Measurements from ENCODE around the gene CRELD2.

GRCh38 chr22:49967706-49968208 lies 49.3 kb downstream of the CRELD2 start:
- TF ChIP-seq POLR2A (IDR thresholded peaks at IDR 0.05; ENCODE audit: low read depth, low read length) = no peak
- no peak for TF ChIP-seq RCOR1 (IDR thresholded peaks at IDR 0.05; ENCODE audit: insufficient replicate concordance, low read length)
- TF ChIP-seq CTCF (conservative IDR thresholded peaks at IDR 0.05; ENCODE audit: low read depth, low read length) = no peak
- no peak for TF ChIP-seq RAD21 (IDR thresholded peaks at IDR 0.05; ENCODE audit: low read length)
- no peak for TF ChIP-seq NFE2L2 (IDR thresholded peaks at IDR 0.05; ENCODE audit: low read depth, low read length)
- TF ChIP-seq BHLHE40 (IDR thresholded peaks at IDR 0.05; ENCODE audit: low read depth, low read length) = no peak
- TF ChIP-seq RFX5 (IDR thresholded peaks at IDR 0.05; ENCODE audit: low read depth, low read length) = no peak
- TF ChIP-seq, protein P1, sequence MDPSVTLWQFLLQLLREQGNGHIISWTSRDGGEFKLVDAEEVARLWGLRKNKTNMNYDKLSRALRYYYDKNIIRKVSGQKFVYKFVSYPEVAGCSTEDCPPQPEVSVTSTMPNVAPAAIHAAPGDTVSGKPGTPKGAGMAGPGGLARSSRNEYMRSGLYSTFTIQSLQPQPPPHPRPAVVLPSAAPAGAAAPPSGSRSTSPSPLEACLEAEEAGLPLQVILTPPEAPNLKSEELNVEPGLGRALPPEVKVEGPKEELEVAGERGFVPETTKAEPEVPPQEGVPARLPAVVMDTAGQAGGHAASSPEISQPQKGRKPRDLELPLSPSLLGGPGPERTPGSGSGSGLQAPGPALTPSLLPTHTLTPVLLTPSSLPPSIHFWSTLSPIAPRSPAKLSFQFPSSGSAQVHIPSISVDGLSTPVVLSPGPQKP (IDR thresholded peaks at IDR 0.05; ENCODE audit: borderline replicate concordance, low read depth, low read length) = no peak
- TF ChIP-seq FOS (IDR thresholded peaks at IDR 0.05; ENCODE audit: low read depth, low read length) = no peak
- TF ChIP-seq, protein P2, sequence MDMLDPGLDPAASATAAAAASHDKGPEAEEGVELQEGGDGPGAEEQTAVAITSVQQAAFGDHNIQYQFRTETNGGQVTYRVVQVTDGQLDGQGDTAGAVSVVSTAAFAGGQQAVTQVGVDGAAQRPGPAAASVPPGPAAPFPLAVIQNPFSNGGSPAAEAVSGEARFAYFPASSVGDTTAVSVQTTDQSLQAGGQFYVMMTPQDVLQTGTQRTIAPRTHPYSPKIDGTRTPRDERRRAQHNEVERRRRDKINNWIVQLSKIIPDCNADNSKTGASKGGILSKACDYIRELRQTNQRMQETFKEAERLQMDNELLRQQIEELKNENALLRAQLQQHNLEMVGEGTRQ (IDR thresholded peaks at IDR 0.05; ENCODE audit: low read depth, low read length) = peak; percentile 62
- TF ChIP-seq CEBPB (IDR thresholded peaks at IDR 0.05; ENCODE audit: low read depth, low read length) = no peak
- no peak for TF ChIP-seq MAFK (IDR thresholded peaks at IDR 0.05; ENCODE audit: low read depth, low read length)

All from IMR-90 (cell line).